Spinal cord (tissue), 10 donors: ENCODE measurements around the gene PARVA. TPM values are rescaled to one million over a fixed set of nuclear protein-coding genes. Genes with fewer than 3 reads are reported as not detected.
A peak's percentile ranks its signal among the peaks of the same experiment; 100 is the strongest.

Experiments
- DNase-seq, 6 donors: peaks; one replicate each; pipeline versions ENCODE4 v3.0.0 to v3.0.0-alpha.2; 2013 to 2015; ENCODE audit warnings: low spot score in 6 of 6, low read depth in 4 of 6
- H3K27ac ChIP-seq: one replicate; pipeline ENCODE4 v1.5.1; 2013; ENCODE audit warnings: low read depth, low read length, control low read depth
- H3K27me3 ChIP-seq: one replicate; pipeline ENCODE4 v1.6.1; 2013; ENCODE audit warnings: low read length; ENCODE audit not compliant: control insufficient read depth, insufficient read depth
- H3K36me3 ChIP-seq: one replicate; pipeline ENCODE4 v1.6.1; 2013; ENCODE audit warnings: low read length; ENCODE audit not compliant: control insufficient read depth, insufficient read depth
- H3K4me1 ChIP-seq: one replicate; pipeline ENCODE4 v1.6.1; 2013; ENCODE audit warnings: low read length; ENCODE audit not compliant: control insufficient read depth, insufficient read depth
- H3K4me3 ChIP-seq: one replicate; pipeline ENCODE4 v1.5.1; 2013; ENCODE audit warnings: low read depth, low read length, control low read depth
- H3K9me3 ChIP-seq: one replicate; pipeline ENCODE4 v1.6.1; 2013; ENCODE audit warnings: low read length; ENCODE audit not compliant: control insufficient read depth, insufficient read depth
- WGBS: methylation state at CpG from one replicate; pipeline ENCODE4 v1.1.5; 2013; ENCODE audit warnings: missing lambda C conversion rate; ENCODE audit not compliant: insufficient coverage; 5-methylcytosine and 5-hydroxymethylcytosine counted together
- polyA plus RNA-seq, 2 donors: library from polyadenylated mRNA; unstranded; fragments of 120-200 nt; gene quantifications; one replicate each; pipeline ENCODE4 v1.2.1, GENCODE V29; 2013; ENCODE audit not compliant: insufficient read length in 2 of 2
- total RNA-seq, 2 donors: library from RNA; depleted of rRNA in 1 of 2; stranded (reverse); fragments of 120-200 nt in 1 of 2; fragments of >200 nt in 1 of 2; gene quantifications; one replicate each; pipeline versions ENCODE4 v1.2.3 to v1.2.4, GENCODE V29; 2013 to 2014
- donor health status: healthy.

Gene PARVA
- total and polyA plus RNA-seq, 4 donors = 19.1 to 36.3 (median 33.3) TPM

DNA sequence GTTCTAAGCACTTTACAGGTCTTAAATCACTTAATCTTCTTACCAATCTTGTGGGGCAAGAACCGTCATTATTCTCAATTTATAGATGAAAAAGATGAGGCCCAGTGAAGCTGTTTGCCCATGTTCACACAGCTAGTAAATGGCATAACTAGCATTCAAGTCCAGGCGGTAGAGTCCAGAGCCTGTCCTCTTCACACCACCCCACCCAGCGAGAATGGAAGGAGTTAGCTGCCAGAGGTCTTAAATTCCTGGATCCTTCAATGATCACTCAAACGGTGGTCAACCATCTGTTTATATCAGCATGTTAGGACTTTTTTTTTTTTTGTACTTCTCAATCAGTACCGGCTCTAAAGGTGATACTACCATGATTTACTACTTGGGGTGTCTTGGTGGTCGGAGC is 43.3 kb downstream of the PARVA start:
- Histone ChIP-seq H3K27me3 (no peaks in the 10 kb centered on the region), H3K4me1 (no peaks in the 10 kb centered on the region), H3K36me3 (no peaks in the 10 kb centered on the region), H3K9me3 (no peaks in the 10 kb centered on the region), H3K4me3 (no peak overlapping the region), H3K27ac (no peak overlapping the region)
- 100% methylated on average over 3 of the region's 6 CpGs for WGBS
- DNase-seq = no peak

DNA sequence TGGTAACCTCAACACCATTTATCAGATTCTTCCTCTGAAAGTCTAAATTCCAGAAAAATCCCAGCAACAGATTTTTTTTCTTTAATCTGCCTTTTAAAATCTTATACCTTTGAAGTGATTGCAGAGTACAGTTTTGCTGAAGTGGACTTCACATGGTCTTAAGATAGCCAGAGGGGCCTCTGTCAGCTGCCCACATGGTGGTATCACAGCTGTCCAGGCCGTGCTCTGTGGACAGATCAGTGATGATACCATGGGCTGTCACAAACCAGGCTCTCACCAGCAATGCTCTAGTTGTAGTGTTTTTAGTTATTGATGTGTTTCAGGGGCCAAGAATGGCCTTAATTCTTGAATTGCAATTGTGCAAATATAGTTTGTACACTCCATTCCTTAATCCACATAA is 44.0 kb downstream of the PARVA start:
- Histone ChIP-seq H3K27me3 (no peaks in the 10 kb centered on the region), H3K27ac (no peak overlapping the region), H3K36me3 (no peaks in the 10 kb centered on the region), H3K4me1 (no peaks in the 10 kb centered on the region), H3K9me3 (no peaks in the 10 kb centered on the region), H3K4me3 (no peak overlapping the region)
- WGBS = no CpG with 5 or more reads among the region's 1 CpG
- DNase-seq = no peak

DNA sequence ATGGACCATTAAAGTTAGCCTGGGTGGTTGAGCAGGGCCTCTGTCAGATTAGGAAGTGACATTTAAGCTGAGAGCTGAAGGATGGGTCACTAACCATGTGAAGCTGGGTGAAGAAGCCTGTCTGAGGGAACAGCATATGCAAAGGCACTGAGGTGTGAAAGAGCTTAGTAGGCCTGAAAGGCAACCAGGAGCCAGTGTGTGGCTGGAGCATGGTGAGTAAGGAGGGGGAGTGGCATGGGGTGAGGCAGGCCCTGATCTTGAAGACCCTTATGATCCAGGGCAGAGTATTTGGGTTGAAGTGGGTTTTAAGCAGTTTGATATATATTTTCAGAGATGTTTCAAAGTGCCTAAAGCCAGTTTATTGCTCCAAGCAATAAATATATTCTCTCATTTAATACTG is 48.8 kb downstream of the PARVA start:
- DNase-seq = no peak
- Histone ChIP-seq H3K4me3 (no peak overlapping the region), H3K9me3 (no peaks in the 10 kb centered on the region), H3K27me3 (no peaks in the 10 kb centered on the region), H3K36me3 (no peaks in the 10 kb centered on the region), H3K4me1 (peaks cover 4% of the 10 kb centered on the region), H3K27ac (no peak overlapping the region)

DNA sequence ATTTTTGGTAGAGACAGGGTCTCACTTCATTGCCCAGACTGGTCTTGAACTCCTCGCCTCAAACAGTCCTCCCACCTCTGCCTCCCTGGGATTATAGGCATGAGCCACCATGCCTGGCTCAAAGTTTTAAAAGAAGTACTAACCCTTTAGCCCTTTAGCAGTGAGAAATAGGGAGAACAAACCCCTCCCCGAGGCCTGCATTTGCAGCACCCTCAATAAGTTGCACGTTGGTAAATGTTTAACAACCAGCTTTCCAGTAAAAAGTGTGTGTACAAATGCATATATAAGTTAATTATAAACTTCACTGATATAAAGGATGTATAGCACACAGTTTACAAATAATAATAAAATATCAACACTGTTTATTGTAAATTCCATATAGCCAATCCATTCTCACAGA is 51.8 kb downstream of the PARVA start:
- H3K27me3 ChIP-seq = no peaks in the 10 kb centered on the region
- no peaks in the 10 kb centered on the region for H3K36me3 ChIP-seq
- peaks cover 14% of the 10 kb centered on the region for H3K4me1 ChIP-seq
- WGBS = no CpG with 5 or more reads among the region's 3 CpGs
- H3K9me3 ChIP-seq = no peaks in the 10 kb centered on the region
- DNase-seq = no peak
- no peak overlapping the region for H3K27ac ChIP-seq
- no peak overlapping the region for H3K4me3 ChIP-seq

DNA sequence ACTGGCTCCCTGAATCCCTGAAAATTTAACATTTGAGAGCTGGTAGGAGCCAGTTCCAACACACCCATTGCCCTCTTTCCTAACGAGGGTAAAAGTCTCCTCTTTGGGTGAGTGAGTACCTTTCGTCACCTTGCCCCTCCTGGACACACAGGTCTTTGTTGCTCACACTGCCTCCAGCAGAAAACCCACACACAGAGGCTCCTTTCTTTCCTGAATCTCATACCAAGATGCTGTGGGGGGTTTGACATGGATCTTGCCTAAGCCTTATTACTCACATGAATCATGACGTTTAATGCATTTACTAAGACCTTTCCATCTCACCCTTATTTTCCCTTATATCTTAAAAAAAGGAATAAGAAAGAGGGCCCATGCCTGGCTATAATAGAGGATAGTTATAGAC is 53.0 kb downstream of the PARVA start:
- Histone ChIP-seq H3K4me1 (peaks cover 18% of the 10 kb centered on the region), H3K9me3 (no peaks in the 10 kb centered on the region), H3K4me3 (no peak overlapping the region), H3K27ac (no peak overlapping the region), H3K27me3 (no peaks in the 10 kb centered on the region), H3K36me3 (no peaks in the 10 kb centered on the region)
- DNase-seq = no peak
- no CpG with 5 or more reads among the region's 3 CpGs for WGBS

DNA sequence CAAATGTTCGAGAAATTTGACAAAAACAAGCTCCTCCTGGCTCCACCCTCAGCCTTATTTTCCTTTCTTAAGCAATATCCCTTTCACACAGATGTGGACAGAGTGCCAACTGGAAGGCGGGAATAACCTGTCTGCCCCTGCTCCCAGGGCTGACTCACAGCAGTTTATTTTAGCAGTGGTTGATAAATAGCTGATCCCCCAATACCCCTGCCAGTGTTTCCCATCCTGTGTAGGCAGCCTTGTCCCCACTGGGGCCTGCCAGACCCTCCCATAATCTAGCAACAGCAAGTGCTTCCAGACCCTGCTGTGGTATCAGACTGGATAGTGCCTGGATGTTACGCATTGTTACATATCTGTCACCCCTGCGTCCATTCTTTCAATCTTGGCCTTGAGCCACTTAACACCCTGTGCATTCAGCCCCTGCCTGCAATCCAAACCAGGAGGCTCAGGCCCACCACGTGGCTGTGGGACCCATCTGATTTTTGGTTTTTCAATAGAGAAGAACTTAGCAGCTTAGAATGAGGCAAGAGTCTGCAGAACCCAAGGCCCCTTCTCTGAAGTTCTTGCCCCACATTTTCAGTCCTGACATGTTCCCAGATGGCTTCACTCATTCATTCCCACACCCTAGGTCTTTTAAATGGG is 53.7 kb downstream of the PARVA start:
- H3K27me3 ChIP-seq = no peaks in the 10 kb centered on the region
- DNase-seq = no peak
- H3K27ac ChIP-seq = no peak overlapping the region
- 72% methylated on average over 4 of the region's 5 CpGs for WGBS
- no peaks in the 10 kb centered on the region for H3K36me3 ChIP-seq
- peaks cover 18% of the 10 kb centered on the region for H3K4me1 ChIP-seq
- no peaks in the 10 kb centered on the region for H3K9me3 ChIP-seq
- H3K4me3 ChIP-seq = no peak overlapping the region

DNA sequence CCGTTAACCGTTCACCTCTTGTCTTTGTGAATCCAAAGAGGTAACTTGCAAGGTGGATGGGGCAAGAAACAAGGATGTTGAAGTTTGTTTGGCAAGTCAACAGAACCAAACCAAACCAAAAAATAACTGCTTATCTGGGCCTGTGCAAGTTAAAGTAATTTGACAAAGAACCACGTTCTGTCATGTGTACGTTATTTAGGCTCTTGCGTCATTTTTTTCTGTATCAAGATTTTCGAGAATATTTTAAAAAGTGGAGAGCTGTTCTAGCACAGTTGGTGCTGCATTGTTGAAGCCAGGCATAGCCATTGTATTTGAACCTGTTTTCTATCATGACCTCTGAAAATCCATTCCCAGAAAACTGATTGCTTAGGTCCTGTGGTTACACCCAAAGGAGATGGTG is 55.1 kb downstream of the PARVA start:
- 93% methylated on average over 5 of the region's 6 CpGs for WGBS
- no peak overlapping the region for H3K27ac ChIP-seq
- H3K36me3 ChIP-seq = no peaks in the 10 kb centered on the region
- H3K9me3 ChIP-seq = no peaks in the 10 kb centered on the region
- peaks cover 18% of the 10 kb centered on the region for H3K4me1 ChIP-seq
- no peak overlapping the region for H3K4me3 ChIP-seq
- no peaks in the 10 kb centered on the region for H3K27me3 ChIP-seq
- DNase-seq = no peak

DNA sequence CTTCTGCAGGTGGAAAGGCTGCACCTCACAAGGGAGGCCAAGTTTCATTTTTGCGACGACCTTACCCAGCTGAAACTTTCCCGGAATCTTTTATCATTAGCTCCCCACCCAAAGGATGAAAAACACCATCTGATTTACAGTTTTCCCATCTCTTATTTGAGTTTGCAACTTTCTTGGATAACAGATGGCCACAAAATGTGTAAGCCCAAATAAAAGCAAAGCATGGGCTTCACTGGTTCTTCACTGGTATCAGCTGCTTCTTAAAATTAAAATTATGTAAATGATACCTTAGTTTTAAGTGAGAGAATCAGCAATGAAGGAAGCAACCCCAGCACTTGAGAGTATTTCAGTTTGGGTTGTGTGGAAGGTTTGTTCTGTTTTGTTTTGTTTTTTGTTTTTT is 55.8 kb downstream of the PARVA start:
- H3K4me1 ChIP-seq = peaks cover 18% of the 10 kb centered on the region

DNA sequence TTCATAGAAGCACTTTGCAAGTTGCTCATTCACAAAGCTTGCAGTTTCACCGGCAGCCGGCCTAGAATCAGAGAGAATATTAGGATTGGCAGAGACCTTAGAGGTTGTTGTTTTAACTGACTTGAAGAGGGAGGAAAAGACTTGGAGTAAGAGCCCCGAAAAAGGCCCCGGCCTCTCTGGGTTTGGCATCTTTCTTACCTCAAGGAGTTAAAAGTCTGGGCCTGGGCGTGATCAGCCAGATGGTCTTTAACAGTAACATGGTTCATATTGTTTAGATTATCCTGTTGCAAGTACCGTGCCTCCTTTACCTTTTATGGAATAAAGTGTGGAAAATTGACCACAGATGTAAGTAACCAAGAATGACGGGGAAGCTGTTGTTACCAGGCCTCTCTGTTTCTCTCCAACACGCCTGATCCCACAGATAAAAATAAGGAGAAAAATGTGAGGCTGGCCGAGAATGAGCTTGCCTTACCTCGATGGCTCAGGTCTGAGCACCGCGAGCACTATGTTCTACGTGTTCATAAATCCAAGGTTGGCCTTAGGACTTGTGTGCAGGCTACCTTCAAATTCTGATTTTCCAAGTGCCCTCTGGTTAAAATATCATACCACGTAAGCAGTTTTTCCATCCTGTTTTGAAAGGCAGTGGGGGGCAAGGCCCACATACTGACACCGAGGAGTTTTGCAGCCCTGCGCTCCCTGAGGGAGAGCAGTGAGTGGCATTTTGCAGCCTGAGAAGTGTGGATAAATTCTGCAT is 56.4 kb downstream of the PARVA start:
- 57% methylated on average over 11 of the region's 16 CpGs for WGBS
- Histone ChIP-seq H3K27ac (peak overlapping the region; percentile 33), H3K4me3 (no peak overlapping the region), H3K36me3 (no peaks in the 10 kb centered on the region), H3K4me1 (peaks cover 18% of the 10 kb centered on the region), H3K9me3 (no peaks in the 10 kb centered on the region), H3K27me3 (no peaks in the 10 kb centered on the region)
- DNase-seq = peak in 1 of 6 donors; percentile 65

More for the DNA sequence above, 55.8 kb downstream of the PARVA start:
- Histone ChIP-seq H3K4me3 (no peak overlapping the region), H3K9me3 (no peaks in the 10 kb centered on the region), H3K27me3 (no peaks in the 10 kb centered on the region), H3K36me3 (no peaks in the 10 kb centered on the region), H3K27ac (no peak overlapping the region)
- WGBS = 73% methylated on average over 2 of the region's 3 CpGs
- peak in 1 of 6 donors; percentile 78 for DNase-seq

DNA sequence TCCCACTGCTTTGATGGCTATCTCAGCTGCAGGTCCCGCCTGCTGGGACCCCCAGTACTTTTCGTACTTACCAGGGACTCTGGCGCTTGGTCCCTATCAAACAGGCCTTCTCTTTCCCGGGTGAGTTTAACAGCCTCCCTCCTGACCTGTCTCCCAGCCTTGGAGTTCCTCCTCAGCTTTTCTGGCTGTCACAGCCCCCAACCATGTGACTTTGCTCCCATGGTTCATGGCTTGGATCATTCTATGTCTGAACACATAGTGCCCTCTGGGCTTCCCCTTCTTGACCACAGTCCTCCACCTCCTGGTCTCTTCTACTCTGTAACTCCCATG is 56.9 kb downstream of the PARVA start:
- Histone ChIP-seq H3K36me3 (no peaks in the 10 kb centered on the region), H3K4me1 (peaks cover 18% of the 10 kb centered on the region), H3K27me3 (no peaks in the 10 kb centered on the region), H3K4me3 (no peak overlapping the region), H3K9me3 (no peaks in the 10 kb centered on the region), H3K27ac (peak overlapping the region; percentile 33)
- 85% methylated on average over 4 of the region's 4 CpGs for WGBS
- DNase-seq = no peak
